PC-9 (cell line): ENCODE measurements around the gene MRPL40.

Experiments
- EZH2 ChIP-seq: fragments of 200-600 bp; sonication (generic); IDR thresholded peaks from 2 replicates; pipeline ENCODE4 v1.8.0; 2017; ENCODE audit warnings: antibody characterized with exemption, low read depth
- TF ChIP-seq, protein P1 (sequence below): fragments of 200-600 bp; sonication (generic); conservative IDR thresholded peaks from 2 replicates; pipeline ENCODE4 v1.6.1; 2017; ENCODE audit warnings: mixed run types, antibody characterized with exemption, mild to moderate bottlenecking, moderate library complexity

DNA sequence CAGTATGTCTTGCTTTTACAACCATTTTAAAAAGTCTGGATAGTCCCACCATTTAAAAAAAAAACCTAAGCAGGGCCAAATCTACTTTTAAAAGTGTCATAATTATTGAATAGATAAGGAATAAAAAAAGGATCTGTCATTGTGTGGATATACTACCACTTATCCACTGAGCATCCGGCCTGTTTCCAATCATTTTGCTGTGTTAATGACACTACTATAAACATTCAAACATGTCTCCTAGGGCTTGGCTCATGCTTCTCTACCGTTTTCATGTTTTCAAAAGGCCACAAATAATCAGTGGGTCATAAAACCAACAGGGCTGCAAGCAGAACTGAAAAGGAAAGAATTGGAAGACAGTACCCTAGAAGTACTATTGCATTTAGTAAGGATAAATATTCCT is 27.7 kb downstream of the MRPL40 start:
- TF ChIP-seq, protein P1, sequence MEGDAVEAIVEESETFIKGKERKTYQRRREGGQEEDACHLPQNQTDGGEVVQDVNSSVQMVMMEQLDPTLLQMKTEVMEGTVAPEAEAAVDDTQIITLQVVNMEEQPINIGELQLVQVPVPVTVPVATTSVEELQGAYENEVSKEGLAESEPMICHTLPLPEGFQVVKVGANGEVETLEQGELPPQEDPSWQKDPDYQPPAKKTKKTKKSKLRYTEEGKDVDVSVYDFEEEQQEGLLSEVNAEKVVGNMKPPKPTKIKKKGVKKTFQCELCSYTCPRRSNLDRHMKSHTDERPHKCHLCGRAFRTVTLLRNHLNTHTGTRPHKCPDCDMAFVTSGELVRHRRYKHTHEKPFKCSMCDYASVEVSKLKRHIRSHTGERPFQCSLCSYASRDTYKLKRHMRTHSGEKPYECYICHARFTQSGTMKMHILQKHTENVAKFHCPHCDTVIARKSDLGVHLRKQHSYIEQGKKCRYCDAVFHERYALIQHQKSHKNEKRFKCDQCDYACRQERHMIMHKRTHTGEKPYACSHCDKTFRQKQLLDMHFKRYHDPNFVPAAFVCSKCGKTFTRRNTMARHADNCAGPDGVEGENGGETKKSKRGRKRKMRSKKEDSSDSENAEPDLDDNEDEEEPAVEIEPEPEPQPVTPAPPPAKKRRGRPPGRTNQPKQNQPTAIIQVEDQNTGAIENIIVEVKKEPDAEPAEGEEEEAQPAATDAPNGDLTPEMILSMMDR: no peak
- TF ChIP-seq EZH2: no peak
